ENCODE measurements around the gene DIDO1. TPM values are rescaled to one million over a fixed set of nuclear protein-coding genes. Genes with fewer than 3 reads are reported as not detected.

DIDO1 gene
- total and polyA plus RNA-seq, 2 of the 13 experiments (the other 11 are each of a cell fraction or from before 2014, with no cell fraction given), result 75.0 to 75.1 TPM

- TF ChIP-seq STAT6 (CRISPR knock-in tag; IDR thresholded peaks at IDR 0.05; ENCODE audit: borderline replicate concordance) (no peak), RFX3 (CRISPR knock-in tag; IDR thresholded peaks at IDR 0.05) (no peak), ZBTB49 (CRISPR knock-in tag; IDR thresholded peaks at IDR 0.05; ENCODE audit: borderline replicate concordance) (no peak), ELK4 (CRISPR knock-in tag; IDR thresholded peaks at IDR 0.05; ENCODE audit: borderline replicate concordance) (no peak), HHEX (CRISPR knock-in tag; IDR thresholded peaks at IDR 0.05) (no peak), ZNF792 (CRISPR knock-in tag; IDR thresholded peaks at IDR 0.05) (peak; percentile 47; the same call in 1 of the 2 replicates), ZFP82 (CRISPR knock-in tag; IDR thresholded peaks at IDR 0.05; ENCODE audit: borderline replicate concordance) (no peak), ZNF788 (CRISPR knock-in tag; IDR thresholded peaks at IDR 0.05; ENCODE audit: borderline replicate concordance) (no peak; the same call in 1 of the 2 replicates), ZBTB2 (CRISPR knock-in tag; IDR thresholded peaks at IDR 0.05; ENCODE audit: low read depth) (no peak), HNRNPL (IDR thresholded peaks at IDR 0.05; ENCODE audit: low read depth, low read length) (peak; percentile 96), THRA (CRISPR knock-in tag; IDR thresholded peaks at IDR 0.05; ENCODE audit: borderline replicate concordance) (peak; percentile 60), ATF3 (CRISPR knock-in tag; IDR thresholded peaks at IDR 0.05) (peak; percentile 58), ZNF775 (CRISPR knock-in tag; IDR thresholded peaks at IDR 0.05; ENCODE audit: borderline replicate concordance) (0 out of 2 replicates have a peak, but pooled peaks have one; percentile 52), MTA1 (CRISPR knock-in tag; IDR thresholded peaks at IDR 0.05; ENCODE audit: borderline replicate concordance) (0 out of 2 replicates have a peak, but pooled peaks have one; percentile 72), SNAPC5 (CRISPR knock-in tag; IDR thresholded peaks at IDR 0.05; ENCODE audit: borderline replicate concordance) (no peak), ZNF605 (CRISPR knock-in tag; IDR thresholded peaks at IDR 0.05) (peak; percentile 70; the same call in 1 of the 2 replicates), SCMH1 (CRISPR knock-in tag; IDR thresholded peaks at IDR 0.05; ENCODE audit: borderline replicate concordance) (no peak), SIN3B (IDR thresholded peaks at IDR 0.05; ENCODE audit: low read length) (no peak; the same call in 1 of the 2 replicates)
These were observed 50.6 kb downstream of the DIDO1 start (continued) for GRCh38 chr20:62875419-62876361.

Measured in HepG2 (cell line).